NOMO-1 (cell line): ENCODE results near the gene GPSM3.
A peak's percentile ranks its signal among the peaks of the same experiment; 100 is the strongest.
"Not testable (repeated sequence)": the region's sequence is repeated elsewhere in the genome, so short reads cannot be mapped to it uniquely, and the experiment has no call there.

ENCODE experiments used
- DNase-seq, 2 experiments: peaks; one replicate each; lab custom pipeline; 2025; ENCODE audit not compliant: unreplicated experiment in 2 of 2; lab: John Stamatoyannopoulos, UW

Gene GPSM3

DNA sequence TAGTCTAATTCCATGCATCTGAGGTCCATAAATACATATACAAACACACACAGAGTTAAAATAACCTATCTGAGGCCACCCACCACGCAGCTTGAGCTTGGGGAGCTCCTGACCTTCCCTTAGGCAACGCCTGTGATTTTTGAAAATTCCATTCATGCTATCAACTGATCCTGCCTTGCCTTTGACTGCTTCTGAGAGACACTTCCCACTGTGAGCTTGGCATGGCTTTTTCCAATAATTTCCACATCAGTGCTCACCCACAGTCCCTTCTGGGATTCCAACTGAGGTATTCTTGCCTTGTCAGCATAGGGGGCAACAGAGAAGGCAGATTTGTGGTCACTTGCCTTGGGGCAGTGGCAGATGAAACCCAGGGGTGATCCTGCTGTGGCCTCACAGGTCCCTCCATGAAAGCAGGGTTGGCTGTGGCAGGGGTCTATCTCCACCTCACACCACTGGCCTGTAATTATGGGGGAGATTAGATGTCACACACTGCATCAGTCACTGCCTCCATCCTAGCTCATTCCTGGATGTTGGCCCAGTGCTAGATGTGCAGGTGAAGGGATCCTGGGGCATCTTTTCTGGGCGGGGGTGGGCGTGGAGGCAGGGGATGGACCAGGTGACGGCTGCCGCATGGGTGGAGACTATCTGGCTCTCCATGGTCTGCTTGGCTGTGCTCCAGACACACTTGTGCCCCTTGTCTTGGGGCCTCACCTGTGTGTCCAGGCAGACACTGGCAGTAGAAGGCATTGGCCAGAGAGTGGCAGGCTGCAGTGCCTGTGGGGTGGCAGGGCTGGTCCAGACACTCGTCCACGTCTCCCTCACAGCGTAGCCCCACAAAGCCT is 11.2 kb upstream of the GPSM3 start:
- no peak for DNase-seq

DNA sequence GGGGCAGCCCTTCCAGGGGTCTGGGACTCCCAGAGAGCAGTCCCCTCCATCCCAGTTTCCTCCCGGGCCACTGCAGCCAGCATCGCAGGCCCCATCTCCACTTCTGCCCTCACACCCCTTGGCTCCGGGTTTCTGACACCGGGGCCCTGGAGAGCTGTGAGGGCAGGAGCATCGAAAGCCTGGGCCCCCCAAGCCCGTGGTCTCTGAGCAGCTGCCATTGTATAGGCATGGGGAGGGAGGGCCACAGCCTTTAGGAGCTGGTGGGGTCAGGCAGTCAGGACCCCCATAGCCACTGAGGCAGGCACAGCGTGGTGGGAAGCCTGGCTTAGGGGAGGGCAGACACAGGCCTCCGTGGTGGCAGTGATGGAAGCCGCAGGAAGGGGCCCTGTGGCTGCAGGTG is 9.7 kb upstream of the GPSM3 start:
- DNase-seq = no peak

DNA sequence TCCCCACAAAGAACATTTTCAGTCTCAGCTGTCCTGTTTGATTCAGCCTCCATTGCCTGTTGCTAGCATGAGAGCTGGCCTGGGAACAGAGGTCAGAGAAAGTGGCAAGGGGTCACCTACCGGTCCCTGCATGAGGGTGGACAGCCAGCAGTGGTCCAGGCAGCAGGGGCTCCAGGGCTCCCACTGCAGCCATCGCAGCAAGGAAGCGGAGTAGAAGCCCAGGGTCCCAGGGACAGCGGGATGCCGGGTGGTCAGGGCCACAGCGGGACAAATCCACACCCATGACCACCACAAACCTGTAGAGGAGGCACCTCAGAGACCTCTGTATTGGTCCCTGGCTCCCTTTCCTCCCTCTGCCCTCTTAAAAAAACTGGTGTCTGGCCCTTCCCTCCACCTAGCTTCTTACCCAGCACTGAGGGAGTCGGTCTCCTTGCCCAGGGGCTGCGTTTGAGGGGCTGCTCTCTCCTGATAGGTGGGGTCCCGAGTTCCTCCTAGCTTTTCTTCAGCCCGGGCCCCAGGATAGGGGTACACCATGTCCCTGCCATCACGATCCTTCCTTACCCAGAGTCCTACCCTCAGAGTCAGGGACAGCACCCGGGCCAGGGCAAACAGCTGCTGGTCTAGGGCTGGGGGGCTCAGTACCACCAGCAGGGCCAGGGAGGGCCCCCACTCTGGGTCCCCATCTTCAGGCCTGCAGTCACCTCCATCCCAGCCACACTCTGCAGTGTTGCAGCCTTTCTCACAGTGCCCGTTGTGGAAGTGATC is 8.4 kb upstream of the GPSM3 start:
- DNase-seq = no peak

DNA sequence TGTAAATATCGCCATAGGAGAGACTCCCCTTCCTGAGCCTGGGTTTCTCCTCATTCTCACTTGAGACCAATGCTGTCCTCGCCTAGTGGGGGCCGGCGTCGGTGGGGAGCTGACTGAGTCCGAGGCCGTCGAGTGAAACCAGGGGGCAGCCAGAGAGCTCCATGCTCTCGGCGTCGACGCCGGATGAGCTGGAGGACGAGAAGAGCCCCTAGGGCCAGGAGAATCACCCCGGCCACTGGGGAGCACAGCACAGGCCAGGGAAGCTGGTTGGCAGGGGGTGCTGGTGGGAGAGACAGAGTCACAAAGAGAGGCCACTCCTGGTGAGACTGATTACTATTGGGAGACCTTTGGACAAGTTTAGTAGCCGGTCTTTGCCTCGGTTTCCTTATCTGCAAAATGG is 6.4 kb upstream of the GPSM3 start:
- no peak for DNase-seq

DNA sequence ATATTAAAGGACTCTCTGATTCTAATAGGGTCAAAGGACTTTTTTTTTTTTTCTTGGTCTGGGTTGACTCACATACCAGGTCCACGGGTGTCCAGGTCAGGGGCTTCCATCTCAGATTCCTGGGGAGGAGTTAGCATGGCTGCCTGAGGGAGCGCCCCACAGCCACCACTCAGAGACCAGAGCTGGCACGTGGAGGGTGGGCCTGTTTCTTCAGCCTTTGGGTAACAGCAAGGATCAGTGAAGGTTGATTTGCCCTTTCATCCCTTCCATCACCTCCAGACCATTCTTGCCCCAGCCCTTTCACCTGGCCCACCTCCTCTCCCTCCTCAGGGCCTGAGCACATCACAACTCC is 5.9 kb upstream of the GPSM3 start:
- DNase-seq = no peak

DNA sequence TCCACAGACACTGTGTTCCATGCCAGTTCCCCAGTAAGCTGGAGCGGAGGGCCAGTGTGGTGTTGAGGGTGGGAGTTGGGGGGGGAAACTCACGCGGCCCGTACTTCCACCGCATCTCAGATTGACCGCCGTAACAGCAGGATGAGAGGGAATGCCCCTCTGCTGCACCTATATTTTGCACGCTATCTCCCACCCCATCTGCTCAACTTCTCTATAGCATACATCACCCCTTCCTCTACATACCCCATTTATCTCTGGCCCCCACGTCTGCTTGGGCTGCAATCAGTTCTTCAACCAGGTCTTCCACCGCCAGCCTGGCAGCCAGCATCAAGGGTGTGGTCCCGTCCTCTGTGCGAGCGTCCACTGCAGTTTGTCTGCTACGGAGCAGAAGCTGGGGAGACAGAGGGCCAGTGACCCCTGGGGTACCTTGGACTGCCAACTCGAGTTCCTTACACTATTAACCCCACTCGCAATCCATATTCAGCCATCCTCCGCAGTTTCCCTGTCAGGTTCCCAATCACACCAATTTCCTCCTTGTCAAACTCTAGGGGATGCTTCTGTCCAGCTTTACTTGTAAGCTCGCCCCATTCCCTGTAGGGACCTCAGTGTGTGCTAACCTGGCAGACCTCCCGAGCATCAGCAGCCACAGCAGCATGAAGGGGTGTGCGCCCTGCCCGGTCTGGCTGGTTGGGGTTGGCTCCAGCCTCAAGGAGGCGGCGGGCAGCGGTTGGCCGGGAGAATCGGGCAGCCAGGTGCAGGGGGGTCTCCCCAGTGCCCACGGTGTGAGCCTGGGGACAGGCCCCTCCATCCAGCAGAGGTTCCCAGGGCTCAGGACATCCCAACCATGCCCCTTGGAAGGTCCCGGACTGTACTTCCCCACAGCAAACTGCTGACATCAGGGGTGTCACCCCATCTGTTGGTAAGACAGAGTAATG is 4.5 kb upstream of the GPSM3 start:
- no peak for DNase-seq

DNA sequence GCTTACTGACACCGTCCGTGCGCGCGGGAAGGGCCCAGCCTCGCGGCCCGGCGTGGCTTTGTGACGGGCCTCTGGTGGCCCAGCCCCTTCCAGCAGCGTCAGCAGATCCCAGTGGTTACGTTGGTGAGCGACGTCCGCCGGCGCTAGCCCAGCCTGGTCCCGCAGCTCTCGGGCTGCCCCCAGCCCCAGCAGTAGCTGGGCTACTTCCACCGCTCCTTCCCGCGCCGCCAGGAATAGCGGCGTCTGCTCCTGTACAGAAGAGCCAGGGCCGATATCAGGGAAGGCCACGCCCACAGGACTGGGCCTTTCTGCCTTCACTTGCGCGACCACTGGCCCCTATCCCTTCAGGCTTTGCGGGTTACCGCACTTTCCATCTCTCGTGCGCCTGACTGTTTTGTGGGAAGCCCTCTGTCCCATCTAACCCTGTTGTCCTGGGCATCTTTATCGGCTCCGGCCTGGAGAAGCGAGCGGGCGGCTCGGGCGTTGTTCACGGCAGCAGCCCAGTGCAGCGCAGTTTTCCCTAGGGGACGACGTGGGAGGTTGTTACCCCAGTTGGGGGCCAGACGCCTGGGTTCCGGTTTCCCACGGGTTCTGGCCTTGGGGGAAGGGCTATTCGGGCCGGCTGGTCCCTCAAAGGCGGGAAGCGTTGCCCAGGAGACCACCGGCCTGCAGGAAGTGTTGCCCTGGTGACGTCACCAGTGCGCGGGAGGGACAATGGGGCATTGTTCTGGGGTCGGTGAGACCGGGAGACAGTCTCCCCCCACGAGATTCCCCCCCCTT is 3.6 kb upstream of the GPSM3 start:
- peak; percentile 46 to 52 for DNase-seq

DNA sequence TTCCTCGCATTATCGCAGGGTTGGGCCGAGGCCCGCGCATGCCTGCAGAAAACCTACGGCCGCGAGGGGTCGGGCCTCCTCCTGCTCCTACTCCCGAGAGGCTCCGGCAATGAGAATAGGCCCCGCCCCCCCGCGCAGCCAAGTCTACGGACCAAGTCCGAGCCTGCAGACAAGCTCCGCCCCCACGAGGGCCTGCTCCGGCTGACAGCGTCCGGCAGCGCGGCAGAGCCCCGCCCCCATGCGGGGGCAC is 3.1 kb upstream of the GPSM3 start:
- peak; percentile 98 to 99 for DNase-seq

DNA sequence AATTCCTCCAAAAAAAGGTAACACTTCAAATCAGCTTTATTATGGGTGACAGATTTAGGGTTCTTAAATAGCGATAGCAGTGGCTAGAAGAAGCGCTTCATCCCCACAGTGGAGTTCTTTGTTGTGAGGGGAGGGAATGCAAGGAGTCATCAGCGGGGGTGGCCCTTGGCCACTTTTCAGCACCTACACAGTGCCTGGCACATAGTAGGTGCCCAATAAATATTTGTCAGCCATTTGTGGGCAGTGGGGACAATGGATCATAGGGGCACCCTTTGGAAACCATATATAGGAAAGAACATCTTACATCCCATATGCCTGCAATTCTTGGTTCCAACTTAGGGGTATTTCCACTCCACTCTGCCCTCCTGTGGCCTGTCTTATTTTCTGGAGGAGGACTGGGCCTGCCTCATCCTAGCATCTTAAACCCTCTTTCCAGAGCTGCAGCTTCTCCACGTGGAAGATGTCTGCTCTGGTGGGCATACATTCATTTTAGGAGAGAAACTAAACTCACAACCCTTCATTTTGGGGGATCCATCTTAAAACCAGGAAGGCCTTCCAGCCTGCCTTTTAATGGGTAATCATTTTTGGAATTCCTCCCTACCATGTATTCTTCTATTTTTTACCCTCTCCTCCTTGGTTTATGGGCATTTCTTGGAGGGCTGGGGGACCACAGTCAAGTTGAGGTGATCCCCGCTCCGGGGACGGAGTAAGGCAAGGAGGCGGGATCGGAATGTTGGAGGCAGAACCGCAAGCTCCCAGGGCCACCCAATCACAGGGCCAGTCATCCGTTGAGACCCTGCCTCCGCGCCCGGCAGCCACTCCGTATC is 2.6 kb upstream of the GPSM3 start:
- DNase-seq = peak; percentile 31 to 62

DNA sequence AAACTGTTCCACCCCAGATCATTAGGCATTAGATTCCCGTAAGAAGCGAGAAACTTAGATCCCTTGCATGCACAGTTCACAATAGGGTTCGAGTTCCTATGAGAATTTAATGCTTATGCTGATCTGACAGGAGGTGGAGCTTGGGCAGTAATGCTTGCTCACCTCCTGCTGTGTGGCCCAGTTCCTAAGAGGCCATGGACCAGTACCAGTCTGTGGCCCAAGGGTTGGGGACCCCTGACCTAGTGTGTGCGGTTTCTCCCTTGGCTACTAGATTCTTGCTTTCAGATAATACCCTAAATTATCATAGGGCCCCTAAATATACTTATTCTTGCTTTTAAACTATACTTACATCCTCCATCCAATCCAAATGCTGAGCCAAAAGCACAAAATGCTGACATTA is 1.9 kb upstream of the GPSM3 start:
- no peak for DNase-seq

DNA sequence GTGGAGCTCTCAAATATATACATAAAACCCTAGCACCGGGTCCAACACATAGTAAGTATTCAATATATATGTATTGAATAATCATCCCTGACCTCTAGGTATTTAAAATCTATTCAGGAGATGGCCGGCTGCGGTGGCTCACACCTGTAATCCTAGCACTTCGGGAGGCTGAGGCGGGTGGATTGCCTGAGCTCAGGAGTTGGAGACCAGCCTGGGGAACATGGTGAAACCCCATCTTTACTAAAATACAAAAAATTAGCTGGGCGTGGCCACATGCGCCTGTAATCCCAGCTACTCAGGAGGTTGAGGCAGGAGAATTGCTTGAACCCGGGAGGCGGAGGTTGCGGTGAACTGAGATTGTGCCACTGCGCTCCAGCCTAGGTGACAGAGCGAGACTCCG is 653 bp upstream of the GPSM3 start:
- not testable (repeated sequence) for DNase-seq

DNA sequence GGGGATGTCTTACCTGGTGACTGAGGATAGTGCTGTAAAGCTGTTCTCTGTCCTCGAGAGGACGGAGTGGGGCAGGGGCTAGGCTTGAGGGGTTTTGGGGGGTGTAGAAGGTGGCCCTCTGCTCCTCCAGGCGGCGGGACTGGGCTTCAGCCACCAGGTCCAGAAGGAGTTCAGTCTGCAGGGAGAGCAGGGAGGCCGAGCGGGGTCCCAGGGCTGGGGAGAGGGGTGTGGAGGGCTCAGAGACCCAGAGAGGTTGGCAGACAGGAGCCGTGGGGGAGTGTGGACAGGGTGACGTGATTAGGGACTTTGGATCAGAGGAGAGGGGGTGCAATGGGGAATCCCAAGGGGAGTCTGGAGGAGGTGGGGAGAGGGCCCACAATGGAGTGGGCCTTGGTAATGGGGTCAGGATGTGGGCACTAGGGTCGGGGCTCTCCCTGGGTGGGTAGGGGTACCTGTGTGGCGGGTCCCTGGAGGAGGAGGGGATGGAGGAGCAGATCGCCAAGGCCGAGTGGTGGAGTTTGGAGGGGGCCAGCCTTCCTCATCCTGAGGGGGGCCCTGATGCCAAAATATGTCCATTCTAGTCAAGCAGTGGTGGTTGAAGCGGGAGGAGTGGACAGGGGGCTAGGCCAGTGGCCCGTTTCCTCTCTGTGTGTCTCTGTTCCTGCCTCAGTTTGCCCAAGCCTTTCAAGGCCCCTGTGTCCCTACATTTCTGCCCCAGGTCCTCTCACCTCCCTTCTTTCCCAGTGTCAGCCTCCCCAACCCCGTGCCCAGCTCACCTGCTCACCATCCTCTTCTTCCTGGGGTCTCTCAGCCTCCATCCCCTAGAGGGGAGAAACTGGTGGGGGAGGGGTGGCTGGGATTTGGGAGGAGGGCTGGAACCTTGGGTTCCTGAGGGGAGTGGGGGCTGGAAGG is 491 bp downstream of the GPSM3 start:
- no peak for DNase-seq

DNA sequence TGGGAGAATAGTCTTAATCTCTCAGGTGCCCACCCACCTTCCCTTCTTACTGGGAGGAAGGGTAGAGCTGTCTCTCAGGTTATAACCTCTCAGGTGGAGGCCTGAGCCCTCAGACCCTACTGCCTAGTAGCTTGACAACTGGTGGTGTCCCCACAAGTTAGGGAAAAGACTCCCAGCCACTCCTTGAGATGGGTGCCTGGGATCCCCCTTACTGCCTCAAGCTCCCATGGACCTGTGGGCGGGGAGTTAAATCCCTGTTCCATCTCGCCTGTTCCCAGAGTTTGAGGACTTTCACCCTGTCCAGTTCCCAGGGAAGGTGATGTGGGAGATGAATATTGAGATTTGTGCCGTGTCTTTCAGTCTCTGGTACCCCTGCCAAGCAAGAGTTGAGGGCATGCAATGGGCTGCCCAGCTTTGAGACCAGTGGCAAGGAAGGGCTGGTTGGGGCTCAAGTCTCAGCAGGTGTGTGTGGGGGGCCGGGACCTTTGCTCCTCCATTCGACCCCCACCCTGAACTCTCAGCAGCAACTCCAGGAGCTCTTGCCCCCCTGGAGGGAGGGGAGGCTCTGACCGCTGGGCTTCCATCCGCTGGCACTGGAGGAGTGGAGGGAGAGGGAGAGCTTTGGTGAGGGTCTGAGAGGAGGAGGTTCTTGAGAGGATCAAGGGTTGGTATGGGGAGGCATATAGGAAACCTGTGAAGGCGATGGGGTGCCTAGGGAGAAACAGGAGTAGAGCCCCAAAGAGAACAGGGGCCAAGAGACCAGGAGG is 1.3 kb downstream of the GPSM3 start:
- no peak for DNase-seq

DNA sequence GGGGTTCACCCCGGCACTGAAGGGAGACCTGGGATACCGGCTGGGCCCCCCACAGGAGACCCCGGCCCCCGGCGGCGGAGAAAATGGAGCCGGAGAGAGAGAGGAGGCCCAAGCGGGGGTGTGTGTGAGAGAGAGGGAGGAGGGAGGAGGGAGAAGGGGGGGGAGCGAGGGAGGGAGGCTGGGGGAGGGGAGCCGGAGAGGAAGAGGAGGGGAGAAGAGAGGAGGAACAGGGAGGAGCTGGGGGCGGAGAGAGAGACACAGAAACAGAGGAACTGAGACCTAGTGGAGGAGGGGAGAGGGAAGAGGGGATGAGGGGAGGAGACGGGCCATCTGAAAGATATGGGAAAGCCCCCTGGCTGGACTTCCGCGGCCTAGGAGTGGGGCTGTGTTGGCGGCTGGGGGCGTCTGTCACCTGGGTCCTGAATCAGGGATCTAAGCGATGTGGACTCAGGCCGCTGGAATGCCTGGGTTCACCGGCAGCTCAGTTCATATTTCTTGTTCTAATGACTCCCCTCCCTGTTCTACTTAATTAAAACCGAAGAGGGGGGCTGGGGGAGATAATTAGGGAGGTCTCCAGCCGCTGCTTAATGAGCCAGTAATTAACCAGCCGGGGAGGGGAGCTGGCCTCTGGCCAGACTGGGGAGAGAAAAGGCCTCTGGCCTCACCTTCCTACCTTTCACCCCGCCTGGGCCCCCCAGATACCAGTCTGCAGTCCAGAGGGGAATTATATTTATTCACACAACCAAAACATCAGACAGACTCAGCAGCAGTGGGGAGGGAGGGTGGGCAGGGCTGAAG is 2.2 kb downstream of the GPSM3 start, which contains the start of gene PBX2:
TSS of gene PBX2 (minus strand) at position 149 of the 798 bp plus-strand sequence. CDS start 287 bp downstream, outside the sequence.
- peak; percentile 87 to 91 for DNase-seq

DNA sequence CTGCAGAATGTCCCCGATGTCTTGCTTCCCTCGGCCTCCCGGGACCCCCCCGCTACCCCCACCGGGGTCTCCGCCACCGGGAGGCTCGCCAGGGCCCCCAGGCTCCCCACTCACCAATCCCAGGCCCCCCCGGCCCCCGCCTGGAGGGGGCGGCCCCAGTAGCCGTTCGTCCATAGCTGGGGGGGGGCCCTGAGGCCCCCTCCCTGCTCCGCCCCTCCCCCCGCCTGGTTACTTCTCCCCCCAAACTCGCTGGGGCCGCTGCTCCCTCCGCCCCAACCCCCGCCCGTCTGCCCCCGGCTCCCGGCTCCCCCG is 2.7 kb downstream of the GPSM3 start:
- no peak for DNase-seq

DNA sequence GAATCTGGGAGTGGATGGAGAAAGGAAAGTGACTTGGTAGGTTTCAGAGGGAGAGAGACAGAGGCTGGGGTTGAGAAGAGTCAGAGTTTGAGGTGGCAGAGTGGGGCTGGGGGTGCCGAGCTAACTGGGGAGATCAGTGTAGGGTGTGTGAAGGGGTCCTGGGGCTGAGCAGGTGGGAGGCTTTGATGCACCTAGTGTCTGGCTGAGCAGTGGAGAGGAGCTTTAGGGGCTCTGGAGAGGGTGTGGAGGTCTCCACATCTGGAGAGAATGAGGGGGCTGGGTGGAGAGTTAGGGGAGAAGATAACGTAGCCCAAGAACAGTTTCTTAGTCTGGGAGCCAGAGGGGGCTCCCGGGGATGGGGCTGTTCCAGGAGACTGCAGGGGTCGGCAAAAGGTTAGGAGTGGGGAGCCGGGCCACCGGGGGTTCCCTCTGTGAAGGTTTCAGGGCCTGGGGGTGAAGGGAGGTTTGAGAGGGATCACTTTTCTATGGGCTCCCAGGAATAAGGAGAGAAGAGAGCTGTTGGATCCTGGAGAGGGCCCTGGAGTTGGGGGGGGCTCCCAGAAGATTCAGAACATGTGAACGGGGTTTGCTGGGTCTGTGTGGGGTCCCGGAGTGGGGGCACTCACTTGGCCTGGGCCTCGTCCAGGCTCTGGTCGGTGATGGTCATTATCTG is 3.2 kb downstream of the GPSM3 start:
- DNase-seq = no peak
